A549 (cell line): Measurements from ENCODE around the gene PGF.

Experiments used
- MAFK ChIP-seq: fragments of 450-650 bp; IDR thresholded peaks from 2 replicates; pipeline ENCODE4 v1.6.1; 2014; ENCODE audit not compliant: partially characterized antibody
- POLR2A ChIP-seq: IDR thresholded peaks from 2 replicates; pipeline ENCODE4 v1.6.1; 2012; ENCODE audit warnings: mild to moderate bottlenecking, low read length
- TF ChIP-seq, protein P1 (sequence below): fragments of >200 bp; sonication (Bioruptor Twin); formaldehyde crosslinking; IDR thresholded peaks from 3 replicates; pipeline ENCODE4 v1.5.1; 2016
- TF ChIP-seq, protein P2 (sequence below): IDR thresholded peaks from 2 replicates; pipeline ENCODE4 v1.6.1; 2012

DNA sequence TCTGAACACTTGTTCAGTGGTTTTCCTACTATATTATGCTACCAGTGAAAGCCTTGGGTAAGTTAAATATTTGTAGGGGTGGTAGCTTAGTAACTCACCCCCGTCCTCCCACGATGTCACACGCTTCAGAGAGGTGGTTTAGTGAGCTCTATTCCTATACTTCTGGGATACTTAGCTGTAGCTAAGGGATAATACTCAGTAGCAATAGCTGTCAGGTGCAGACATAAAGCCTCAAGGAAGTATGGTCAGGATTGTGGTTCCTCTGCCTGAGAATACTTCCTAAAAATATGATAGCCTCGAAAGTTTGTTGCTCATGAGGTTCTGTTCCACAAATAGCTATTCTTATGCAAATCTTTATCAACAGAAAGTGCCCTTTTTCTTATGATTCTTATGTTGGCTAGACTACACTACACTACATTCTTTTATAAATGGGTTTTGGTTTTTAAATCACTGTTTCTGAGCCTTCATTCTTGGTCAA lies 61.7 kb downstream of the PGF start:
- TF ChIP-seq, protein P1, sequence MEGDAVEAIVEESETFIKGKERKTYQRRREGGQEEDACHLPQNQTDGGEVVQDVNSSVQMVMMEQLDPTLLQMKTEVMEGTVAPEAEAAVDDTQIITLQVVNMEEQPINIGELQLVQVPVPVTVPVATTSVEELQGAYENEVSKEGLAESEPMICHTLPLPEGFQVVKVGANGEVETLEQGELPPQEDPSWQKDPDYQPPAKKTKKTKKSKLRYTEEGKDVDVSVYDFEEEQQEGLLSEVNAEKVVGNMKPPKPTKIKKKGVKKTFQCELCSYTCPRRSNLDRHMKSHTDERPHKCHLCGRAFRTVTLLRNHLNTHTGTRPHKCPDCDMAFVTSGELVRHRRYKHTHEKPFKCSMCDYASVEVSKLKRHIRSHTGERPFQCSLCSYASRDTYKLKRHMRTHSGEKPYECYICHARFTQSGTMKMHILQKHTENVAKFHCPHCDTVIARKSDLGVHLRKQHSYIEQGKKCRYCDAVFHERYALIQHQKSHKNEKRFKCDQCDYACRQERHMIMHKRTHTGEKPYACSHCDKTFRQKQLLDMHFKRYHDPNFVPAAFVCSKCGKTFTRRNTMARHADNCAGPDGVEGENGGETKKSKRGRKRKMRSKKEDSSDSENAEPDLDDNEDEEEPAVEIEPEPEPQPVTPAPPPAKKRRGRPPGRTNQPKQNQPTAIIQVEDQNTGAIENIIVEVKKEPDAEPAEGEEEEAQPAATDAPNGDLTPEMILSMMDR: no peak
- TF ChIP-seq POLR2A (no peak), MAFK (no peak)
- TF ChIP-seq, protein P2, sequence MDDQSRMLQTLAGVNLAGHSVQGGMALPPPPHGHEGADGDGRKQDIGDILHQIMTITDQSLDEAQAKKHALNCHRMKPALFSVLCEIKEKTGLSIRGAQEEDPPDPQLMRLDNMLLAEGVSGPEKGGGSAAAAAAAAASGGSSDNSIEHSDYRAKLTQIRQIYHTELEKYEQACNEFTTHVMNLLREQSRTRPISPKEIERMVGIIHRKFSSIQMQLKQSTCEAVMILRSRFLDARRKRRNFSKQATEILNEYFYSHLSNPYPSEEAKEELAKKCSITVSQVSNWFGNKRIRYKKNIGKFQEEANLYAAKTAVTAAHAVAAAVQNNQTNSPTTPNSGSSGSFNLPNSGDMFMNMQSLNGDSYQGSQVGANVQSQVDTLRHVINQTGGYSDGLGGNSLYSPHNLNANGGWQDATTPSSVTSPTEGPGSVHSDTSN: no peak
